Measurements from ENCODE around the gene RASL12.

RASL12 gene

DNA sequence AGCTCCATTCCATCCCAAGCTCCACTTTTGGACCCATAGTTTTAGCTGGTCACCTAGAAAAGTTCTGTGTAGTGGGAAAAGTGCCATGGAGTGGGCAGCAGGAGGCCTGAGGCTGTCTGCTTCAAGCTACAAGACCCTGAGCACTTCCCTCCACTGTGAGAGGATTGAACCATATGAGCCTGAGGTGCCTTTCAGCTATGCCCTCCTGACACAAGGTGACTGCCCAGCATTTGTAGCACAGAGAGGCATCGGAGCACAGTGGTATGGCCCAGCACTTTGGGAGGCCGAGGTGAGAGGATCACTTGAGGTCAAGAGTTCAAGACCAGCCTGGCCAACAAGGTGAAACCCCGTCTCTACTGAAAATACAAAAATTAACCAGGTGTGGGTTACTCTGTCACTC lies 4.8 kb upstream of the RASL12 start:
- DNase-seq, result no peak

DNA sequence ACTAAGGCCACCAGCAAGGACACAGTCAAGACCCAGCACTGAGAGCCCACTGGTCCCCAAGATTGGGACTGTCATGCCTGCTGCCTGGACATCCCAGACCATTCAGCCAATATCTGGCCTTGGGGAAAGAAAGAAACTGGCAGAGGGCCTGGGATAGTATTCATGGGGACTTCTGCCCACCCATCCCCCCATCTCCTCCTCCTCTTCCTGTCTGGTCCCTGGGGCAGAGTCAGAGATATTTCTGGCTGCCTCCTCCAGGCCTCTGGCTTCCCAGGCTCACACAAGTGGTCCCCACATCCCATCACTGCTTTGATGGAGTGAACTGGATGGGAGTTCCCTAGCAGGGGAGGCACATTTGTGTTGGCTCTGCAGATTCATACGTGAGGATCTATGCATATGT lies 4.2 kb upstream of the RASL12 start:
- peak; percentile 55 for DNase-seq

- DNase-seq, result peak; percentile 60
Observed at GRCh38 chr15:65071381-65071811, 3.6 kb upstream of the RASL12 start.

DNA sequence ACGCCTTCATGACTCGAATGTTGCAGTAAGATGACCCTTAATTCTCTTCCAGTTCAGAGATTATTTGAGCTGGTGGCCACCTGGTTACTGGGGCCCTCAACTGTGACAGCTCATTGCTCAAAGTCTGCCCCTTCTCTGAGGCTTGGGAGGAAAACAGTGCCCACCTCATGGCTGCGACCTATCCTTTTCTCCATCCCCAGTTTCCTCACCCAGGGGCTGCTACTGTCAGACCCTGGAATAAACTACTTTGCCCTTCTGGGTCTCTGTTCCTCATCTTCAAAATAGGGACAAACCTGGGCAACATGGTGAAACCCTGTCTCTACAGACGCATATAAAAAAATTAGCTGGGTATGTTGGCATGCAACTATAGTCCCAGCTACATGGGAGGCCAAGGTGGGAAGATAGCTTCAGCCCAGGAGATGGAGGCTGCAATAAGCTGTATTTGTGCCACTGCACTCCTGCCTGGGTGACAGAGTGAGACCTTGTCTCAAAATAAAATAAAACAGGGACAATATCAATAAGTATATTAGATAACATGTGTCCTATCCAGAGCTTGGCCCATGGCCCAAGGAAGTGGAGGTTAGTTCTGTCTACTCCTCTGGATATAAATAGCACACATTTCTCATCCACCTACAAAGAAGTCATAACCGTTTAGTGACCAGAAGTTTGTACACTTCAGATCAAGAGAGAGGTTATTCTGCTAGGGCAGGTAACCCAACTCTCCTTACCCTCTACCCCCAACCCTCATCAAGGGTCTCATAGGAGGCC lies 2.2 kb upstream of the RASL12 start:
- DNase-seq, result no peak

DNA sequence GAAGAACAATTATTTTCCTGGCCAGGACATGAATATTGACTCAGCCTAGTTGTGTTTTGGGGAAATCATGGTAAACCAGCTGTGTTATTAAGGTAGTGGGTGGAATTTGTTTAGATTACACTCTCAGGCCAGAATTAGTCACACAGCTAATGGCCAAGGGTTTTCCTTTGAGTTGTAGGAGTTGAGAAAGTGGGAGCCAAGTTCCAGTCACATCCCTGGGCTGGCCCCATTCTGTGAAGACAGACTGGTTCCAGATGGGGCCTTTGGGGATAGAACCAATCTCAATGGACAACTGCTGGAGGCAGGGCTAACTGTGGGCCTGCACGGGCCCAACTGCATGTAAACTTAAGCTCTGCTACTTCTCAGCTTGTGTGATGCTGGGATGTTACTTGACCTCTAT lies 1.4 kb upstream of the RASL12 start:
- DNase-seq, result peak; percentile 27

GRCh38 chr15:65068403-65068788 lies 605 bp upstream of the RASL12 start:
- DNase-seq, result peak; percentile 30

- no peak for DNase-seq
Observed at GRCh38 chr15:65067317-65067644, 510 bp downstream of the RASL12 start.

GRCh38 chr15:65066635-65067316 lies 1.0 kb downstream of the RASL12 start:
- DNase-seq, result peak; percentile 57

GRCh38 chr15:65066001-65066634 lies 1.7 kb downstream of the RASL12 start:
- no peak for DNase-seq

- DNase-seq, result no peak
Observed at GRCh38 chr15:65062726-65063125, 5.1 kb downstream of the RASL12 start.

GRCh38 chr15:65062061-65062460 lies 5.7 kb downstream of the RASL12 start:
- DNase-seq, result no peak

DNA sequence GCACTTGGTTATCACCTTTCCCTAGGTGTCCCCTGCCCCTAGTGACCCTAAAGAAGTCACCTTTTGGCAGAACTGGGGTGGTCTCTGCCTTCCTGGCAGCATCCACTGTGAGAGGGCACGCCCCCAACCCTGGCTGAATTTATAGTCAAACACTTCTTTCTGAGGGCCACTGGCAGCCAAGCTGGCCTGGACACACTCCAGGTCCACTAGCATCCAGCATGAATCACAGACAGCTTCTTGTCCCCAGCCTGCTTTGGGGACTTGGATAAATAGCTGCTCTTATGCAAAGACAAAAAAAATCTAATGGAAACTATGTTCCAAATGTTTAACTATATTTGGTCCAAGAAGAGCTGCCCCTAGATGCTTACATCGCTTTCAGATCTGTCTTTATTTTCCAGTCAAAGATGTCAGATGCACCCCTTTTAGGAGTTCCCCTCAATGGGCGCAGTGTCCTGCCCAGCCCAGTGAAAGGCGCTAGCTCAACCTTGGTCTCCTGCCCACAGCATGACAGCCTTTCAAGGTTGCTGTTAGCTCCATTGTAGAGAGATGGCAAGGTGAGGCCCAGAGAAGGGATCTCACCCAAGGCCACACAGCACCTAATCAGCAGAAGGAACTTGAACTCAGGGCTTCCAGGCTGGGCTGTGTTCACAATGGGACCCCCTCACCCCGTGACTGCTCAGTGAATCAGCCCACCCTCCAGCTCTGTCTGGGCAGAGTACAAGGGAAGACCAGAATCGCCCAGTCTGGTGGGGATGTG lies 7.0 kb downstream of the RASL12 start:
- no peak for DNase-seq

DNA sequence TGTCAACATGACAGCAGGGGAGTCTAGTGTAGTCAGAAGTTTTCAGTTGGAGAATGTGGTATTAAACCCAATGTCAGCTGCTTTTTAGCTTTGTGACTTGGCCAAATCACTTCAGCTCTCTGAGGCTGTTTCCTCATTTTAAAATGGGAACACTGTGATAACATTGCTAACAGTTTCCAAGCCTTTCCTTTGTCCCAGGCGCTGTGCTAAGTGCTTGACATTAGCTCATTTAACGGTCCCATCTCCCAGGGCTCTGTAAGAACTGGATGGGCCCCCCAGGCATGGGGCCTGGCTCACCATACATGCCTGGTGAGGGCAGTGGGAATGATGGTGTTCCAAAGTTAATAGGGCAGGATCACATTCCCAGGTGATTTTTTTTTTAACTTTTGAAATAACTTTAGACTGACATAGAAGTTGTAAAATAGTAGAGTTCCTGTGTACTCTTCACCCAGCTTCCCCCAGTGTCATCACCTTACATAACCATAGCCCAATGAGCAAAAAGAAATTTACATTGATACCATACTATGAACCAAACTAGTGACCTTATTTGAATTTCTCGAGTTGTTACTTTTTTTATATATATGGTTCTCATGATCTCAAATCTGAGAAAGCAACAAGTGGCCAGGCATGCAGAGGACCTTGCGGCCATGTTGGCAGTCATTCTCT lies 7.7 kb downstream of the RASL12 start:
- no peak for DNase-seq

- no peak for DNase-seq
Observed at GRCh38 chr15:65059369-65059750, 8.4 kb downstream of the RASL12 start.

GRCh38 chr15:65058394-65059368 lies 9.1 kb downstream of the RASL12 start:
- no peak for DNase-seq

- no peak for DNase-seq
Observed at GRCh38 chr15:65057549-65057940, 10.2 kb downstream of the RASL12 start.

GRCh38 chr15:65056868-65057548 lies 10.8 kb downstream of the RASL12 start:
- DNase-seq, result no peak

DNA sequence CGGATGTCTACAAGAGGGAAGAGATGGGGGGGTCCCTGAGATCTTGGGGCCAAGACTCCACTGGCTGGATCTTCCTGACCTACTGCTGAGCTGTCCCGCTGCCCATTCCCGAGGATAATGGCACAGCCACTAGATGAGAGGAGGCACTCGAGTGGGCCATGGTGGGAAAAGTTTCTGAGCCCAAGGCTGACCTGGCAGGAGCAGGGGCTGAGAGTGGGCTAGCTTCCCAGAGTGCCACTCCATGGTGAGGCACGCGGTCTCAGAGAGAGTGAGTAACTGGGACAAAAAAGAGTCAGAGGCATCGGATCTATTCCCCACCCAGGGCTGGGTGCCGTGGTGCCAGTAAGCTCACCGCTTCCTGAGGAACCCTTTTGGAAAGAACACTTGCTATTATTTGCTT lies 11.7 kb downstream of the RASL12 start:
- DNase-seq, result no peak

DNA sequence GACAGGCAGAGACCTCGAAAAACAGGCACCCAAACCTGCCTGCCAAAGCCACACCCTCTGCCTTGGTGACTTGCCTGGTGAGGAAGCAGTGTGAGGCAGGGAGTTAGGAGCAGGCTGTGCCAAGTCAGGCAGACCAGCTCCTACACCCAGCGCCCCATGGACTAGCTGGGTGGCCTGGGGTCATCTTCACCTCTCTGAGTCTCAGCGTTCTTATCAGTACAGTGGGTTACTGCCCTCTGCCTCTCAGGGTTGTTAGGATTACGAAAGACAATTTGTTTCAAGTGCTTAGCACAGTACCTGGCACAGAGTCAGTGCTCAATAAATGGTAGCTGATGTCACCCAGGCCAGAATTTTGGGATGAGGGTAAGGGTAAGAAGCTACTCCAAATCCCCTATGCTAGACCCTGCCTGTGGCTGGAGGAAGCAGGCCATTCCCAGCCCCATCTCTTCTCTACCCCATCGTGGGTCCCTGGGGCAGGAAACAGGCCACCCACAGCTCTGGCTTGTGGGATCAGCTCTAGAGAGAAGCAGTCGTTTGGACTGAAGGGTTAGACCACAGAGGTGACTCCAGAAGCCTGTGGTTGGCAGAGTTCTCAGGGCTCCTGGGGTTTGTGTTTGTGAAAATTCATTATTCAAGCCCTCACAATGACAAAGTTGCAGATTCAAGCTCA lies 12.5 kb downstream of the RASL12 start:
- no peak for DNase-seq

Measured in left hindlimb (tissue), 1 donor.